ENCODE results near the gene KCNAB2.

KCNAB2 gene

GRCh38 chr1:6094246-6094645 lies 48.6 kb downstream of the KCNAB2 start:
- H3K27me3 ChIP-seq (replicated peaks; ENCODE audit: control insufficient read depth, insufficient read depth, low read length), result no peaks in the 10 kb centered on the region
- DNase-seq (ENCODE audit: extremely low read depth, insufficient read length), result peak; percentile 8
- H3K4me3 ChIP-seq (replicated peaks; ENCODE audit: low read depth, low read length), result no peak overlapping the region
- peaks cover 18% of the 10 kb centered on the region for H3K36me3 ChIP-seq (ENCODE audit: control insufficient read depth, insufficient read depth, low read length)
- no peak for TF ChIP-seq CTCF (IDR thresholded peaks at IDR 0.05; ENCODE audit: insufficient read depth, low read length, poor library complexity, severe bottlenecking)

- Histone ChIP-seq H3K4me3 (replicated peaks; ENCODE audit: low read depth, low read length) (no peak overlapping the region), H3K36me3 (ENCODE audit: control insufficient read depth, insufficient read depth, low read length) (peaks cover 18% of the 10 kb centered on the region), H3K27me3 (replicated peaks; ENCODE audit: control insufficient read depth, insufficient read depth, low read length) (no peaks in the 10 kb centered on the region)
- DNase-seq (ENCODE audit: extremely low read depth, insufficient read length), result no peak
- no peak for TF ChIP-seq CTCF (IDR thresholded peaks at IDR 0.05; ENCODE audit: insufficient read depth, low read length, poor library complexity, severe bottlenecking)
Measured at GRCh38 chr1:6094801-6095505, 49.3 kb downstream of the KCNAB2 start.

- no peak for TF ChIP-seq CTCF (IDR thresholded peaks at IDR 0.05; ENCODE audit: insufficient read depth, low read length, poor library complexity, severe bottlenecking)
- peaks cover 17% of the 10 kb centered on the region for H3K36me3 ChIP-seq (ENCODE audit: control insufficient read depth, insufficient read depth, low read length)
- no peak overlapping the region for H3K4me3 ChIP-seq (replicated peaks; ENCODE audit: low read depth, low read length)
- DNase-seq (ENCODE audit: extremely low read depth, insufficient read length), result peak; percentile 5
- no peaks in the 10 kb centered on the region for H3K27me3 ChIP-seq (replicated peaks; ENCODE audit: control insufficient read depth, insufficient read depth, low read length)
Measured at GRCh38 chr1:6095511-6096242, 50.0 kb downstream of the KCNAB2 start.

GRCh38 chr1:6096243-6097116 lies 50.8 kb downstream of the KCNAB2 start:
- peaks cover 17% of the 10 kb centered on the region for H3K36me3 ChIP-seq (ENCODE audit: control insufficient read depth, insufficient read depth, low read length)
- peak; percentile 6 for DNase-seq (ENCODE audit: extremely low read depth, insufficient read length)
- H3K4me3 ChIP-seq (replicated peaks; ENCODE audit: low read depth, low read length), result no peak overlapping the region
- no peaks in the 10 kb centered on the region for H3K27me3 ChIP-seq (replicated peaks; ENCODE audit: control insufficient read depth, insufficient read depth, low read length)
- TF ChIP-seq CTCF (IDR thresholded peaks at IDR 0.05; ENCODE audit: insufficient read depth, low read length, poor library complexity, severe bottlenecking), result no peak

- Histone ChIP-seq H3K27me3 (replicated peaks; ENCODE audit: control insufficient read depth, insufficient read depth, low read length) (no peaks in the 10 kb centered on the region), H3K36me3 (ENCODE audit: control insufficient read depth, insufficient read depth, low read length) (peaks cover 17% of the 10 kb centered on the region), H3K4me3 (replicated peaks; ENCODE audit: low read depth, low read length) (no peak overlapping the region)
- peak; percentile 6 for DNase-seq (ENCODE audit: extremely low read depth, insufficient read length)
- no peak for TF ChIP-seq CTCF (IDR thresholded peaks at IDR 0.05; ENCODE audit: insufficient read depth, low read length, poor library complexity, severe bottlenecking)
Measured at GRCh38 chr1:6097117-6097595, 51.5 kb downstream of the KCNAB2 start.
